Testis (tissue), 3 donors: ENCODE results near the gene MAP3K7CL. TPM values are rescaled to one million over a fixed set of nuclear protein-coding genes. Genes with fewer than 3 reads are reported as not detected.

Source experiments
- DNase-seq: peaks from one replicate; pipeline ENCODE4 v3.0.0-alpha.2; 2019
- H3K27ac ChIP-seq, 2 donors: fragments of 200-600 bp; sonication (generic); one replicate each; pipeline ENCODE4 v1.5.1; 2019
- H3K27me3 ChIP-seq: fragments of 200-600 bp; sonication (generic); one replicate; pipeline ENCODE4 v1.5.1; 2019
- H3K36me3 ChIP-seq: fragments of 200-600 bp; sonication (generic); one replicate; pipeline ENCODE4 v1.5.1; 2017; ENCODE audit warnings: low read depth; ENCODE audit errors: missing control alignments
- H3K4me1 ChIP-seq: fragments of 200-600 bp; sonication (generic); one replicate; pipeline ENCODE4 v1.5.1; 2019
- H3K4me3 ChIP-seq, 2 donors: fragments of 200-600 bp; sonication (generic); one replicate each; pipeline ENCODE4 v1.5.1; 2017 to 2019
- H3K9me3 ChIP-seq: fragments of 200-600 bp; sonication (generic); one replicate; pipeline ENCODE4 v1.5.1; 2017
- CTCF ChIP-seq, 3 experiments: fragments of 450-650 bp in 2 of 3; fragments of 200-600 bp in 1 of 3; sonication (generic) in 1 of 3; IDR thresholded peaks; one replicate each; pipeline ENCODE4 v1.5.1; 2016 to 2019; ENCODE audit warnings: antibody characterized with exemption in 3 of 3, mild to moderate bottlenecking in 2 of 3, moderate library complexity in 1 of 3
- POLR2A ChIP-seq: fragments of 450-650 bp; IDR thresholded peaks from one replicate; pipeline ENCODE4 v1.6.1; 2017; ENCODE audit warnings: antibody characterized with exemption, mild to moderate bottlenecking, moderate library complexity
- WGBS, 2 donors: methylation state at CpG; one replicate each; pipeline ENCODE4 v1.1.5; 2018; 5-methylcytosine and 5-hydroxymethylcytosine counted together
- intact Hi-C: fragments of 100-400 bp; cut with DNase I; formaldehyde crosslinking; loops from one replicate; pipeline ENCODE4 v1.15.1; 2023; ENCODE audit warnings: low total_unique reads
- polyA plus RNA-seq: library from polyadenylated mRNA; stranded (reverse); fragments of 350-450 nt; fragmentation: Illumina TruSeq; extraction: RNeasy Lipid Tissue Mini Kit (QIAGEN cat#74804); gene quantifications from one replicate; pipeline ENCODE4 v1.2.3, GENCODE V29; 2014; ENCODE audit warnings: low read depth, low replicate concordance; ENCODE audit not compliant: insufficient read depth
- total RNA-seq, 2 donors: library from RNA; depleted of rRNA; stranded (reverse); fragments of >200 nt; gene quantifications; one replicate each; pipeline ENCODE4 v1.2.3, GENCODE V29; 2016

MAP3K7CL gene
- total and polyA plus RNA-seq, 3 donors from 2014 or later, result 9.9 to 16.1 (median 15.3) TPM

- Histone ChIP-seq H3K4me3 (no peak overlapping the region), H3K4me1 (no peaks in the 10 kb centered on the region), H3K9me3 (no peaks in the 10 kb centered on the region), H3K27me3 (no peaks in the 10 kb centered on the region), H3K27ac (no peak overlapping the region), H3K36me3 (no peaks in the 10 kb centered on the region)
- intact Hi-C loops, result no loop called here
- WGBS, 2 donors, result 50% methylated on average over 2 of the region's 2 CpGs
- TF ChIP-seq CTCF (IDR thresholded peaks at IDR 0.05) (no peak), POLR2A (no peak)
- DNase-seq, result no peak
Measured at GRCh38 chr21:29176471-29177120, 46.2 kb downstream of the MAP3K7CL start.

- no peaks in the 10 kb centered on the region for H3K36me3 ChIP-seq
- H3K4me1 ChIP-seq, result peaks cover 10% of the 10 kb centered on the region
- H3K27me3 ChIP-seq, result no peaks in the 10 kb centered on the region
- intact Hi-C loops, result no loop called here
- WGBS, 2 donors, result 96 to 98% methylated on average over 1 of the region's 1 CpG
- no peak overlapping the region for H3K27ac ChIP-seq
- no peak for TF ChIP-seq CTCF (IDR thresholded peaks at IDR 0.05)
- TF ChIP-seq POLR2A, result no peak
- DNase-seq, result no peak
- no peak overlapping the region for H3K4me3 ChIP-seq
- H3K9me3 ChIP-seq, result no peaks in the 10 kb centered on the region
Measured at GRCh38 chr21:29177800-29178199, 47.4 kb downstream of the MAP3K7CL start.

DNA sequence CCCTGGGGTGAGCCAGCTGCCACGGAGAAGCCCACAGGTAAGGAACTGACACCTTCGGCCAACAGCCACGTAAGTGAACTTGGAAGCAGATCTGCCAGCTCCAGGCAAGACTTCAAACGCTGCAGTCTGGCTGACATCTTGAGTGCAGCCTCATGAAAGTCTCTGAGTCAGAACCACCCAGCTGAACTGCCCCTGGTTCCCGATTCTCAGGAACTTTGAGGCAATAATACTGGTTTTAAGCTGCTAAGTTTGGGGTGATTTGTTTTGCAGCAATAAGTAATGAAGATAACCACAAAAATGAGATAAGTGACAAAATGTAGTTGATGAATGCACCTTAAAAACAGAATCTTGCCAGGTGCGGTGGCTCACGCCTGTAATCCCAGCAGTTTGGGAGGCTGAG lies 48.5 kb downstream of the MAP3K7CL start:
- no peak for DNase-seq
- intact Hi-C loops, result no loop called here
- Histone ChIP-seq H3K4me3 (no peak overlapping the region), H3K27ac (no peak overlapping the region), H3K27me3 (no peaks in the 10 kb centered on the region), H3K4me1 (peaks cover 10% of the 10 kb centered on the region), H3K36me3 (no peaks in the 10 kb centered on the region), H3K9me3 (no peaks in the 10 kb centered on the region)
- no peak for TF ChIP-seq CTCF (IDR thresholded peaks at IDR 0.05)
- TF ChIP-seq POLR2A, result no peak
- 90 to 93% methylated on average over 7 of the region's 7 CpGs for WGBS, 2 donors

GRCh38 chr21:29179503-29179902 lies 49.1 kb downstream of the MAP3K7CL start:
- intact Hi-C loops, result no loop called here
- WGBS, 2 donors, result 65 to 93% methylated on average over 1 of the region's 1 CpG
- no peak for TF ChIP-seq POLR2A
- no peak for TF ChIP-seq CTCF (IDR thresholded peaks at IDR 0.05)

DNA sequence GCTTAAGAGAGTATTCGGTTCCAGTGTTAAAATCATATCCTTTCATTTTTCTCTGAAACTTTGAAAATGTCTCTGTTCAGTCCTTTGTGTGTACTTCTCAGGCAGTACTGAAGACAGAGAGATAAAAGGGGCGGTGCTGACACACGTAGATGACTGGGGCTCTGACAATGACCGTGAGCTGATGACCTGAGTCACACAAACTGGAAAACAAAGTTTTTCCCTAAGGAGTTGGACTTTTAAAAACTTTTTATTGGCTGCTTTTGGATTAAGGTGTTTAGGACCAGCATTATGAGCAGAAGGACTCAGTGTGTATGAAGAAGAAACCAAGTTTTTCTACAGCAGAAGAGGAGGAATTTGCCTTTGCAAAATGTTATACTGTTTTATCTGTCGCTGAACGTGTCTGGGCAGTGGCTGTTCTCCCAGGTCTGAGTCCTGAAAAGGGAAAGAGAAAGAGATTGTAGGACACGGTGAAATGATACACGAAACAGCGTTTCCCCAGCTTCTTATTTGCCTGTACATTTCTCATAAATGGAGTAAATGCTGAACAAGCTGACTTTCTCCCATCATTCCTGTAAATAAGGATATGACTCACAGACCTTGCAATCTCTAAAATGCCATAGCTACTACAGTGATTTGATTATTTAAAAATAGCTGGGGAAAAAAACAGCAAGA lies 51.5 kb downstream of the MAP3K7CL start:
- Histone ChIP-seq H3K27me3 (no peaks in the 10 kb centered on the region), H3K4me3 (peak overlapping the region in 1 of 2 donors; percentile 4), H3K27ac (peak overlapping the region; percentile 73 to 75), H3K36me3 (no peaks in the 10 kb centered on the region), H3K9me3 (no peaks in the 10 kb centered on the region), H3K4me1 (peaks cover 10% of the 10 kb centered on the region)
- WGBS, 2 donors, result 25 to 35% methylated on average over 9 of the region's 9 CpGs
- peak; percentile 37 for DNase-seq
- TF ChIP-seq POLR2A, result no peak
- TF ChIP-seq CTCF (IDR thresholded peaks at IDR 0.05), result no peak
- intact Hi-C loops, result no loop called here

More at GRCh38 chr21:29179503-29179902, 49.1 kb downstream of the MAP3K7CL start:
- no peaks in the 10 kb centered on the region for H3K27me3 ChIP-seq
- no peaks in the 10 kb centered on the region for H3K36me3 ChIP-seq
- no peak overlapping the region for H3K27ac ChIP-seq
- no peak overlapping the region for H3K4me3 ChIP-seq
- DNase-seq, result no peak
- H3K9me3 ChIP-seq, result no peaks in the 10 kb centered on the region
- H3K4me1 ChIP-seq, result peaks cover 10% of the 10 kb centered on the region
